Left lobe of liver (tissue), 2 donors: Measurements from ENCODE around the gene LCN12. TPM values are rescaled to one million over a fixed set of nuclear protein-coding genes. Genes with fewer than 3 reads are reported as not detected.

Source experiments
- ATAC-seq: fragments of 200-7000 bp; cut with Tn5 transposase; one replicate; pipeline ENCODE4 v1.9.1; 2020; ENCODE audit warnings: mild to moderate bottlenecking, moderate library complexity
- DNase-seq: peaks from one replicate; pipeline ENCODE4 v3.0.0-alpha.2; 2020; ENCODE audit warnings: low spot score
- total RNA-seq: library from RNA; stranded (reverse); gene quantifications from one replicate; pipeline ENCODE4 v1.2.1, GENCODE V29; 2021
- donor health status: DM: no; HTN: no; CAD: no; lungs with moderate emphysema.
- donor health status: DM: no; HTN: yes; CAD: no.

The LCN12 gene, protein sequence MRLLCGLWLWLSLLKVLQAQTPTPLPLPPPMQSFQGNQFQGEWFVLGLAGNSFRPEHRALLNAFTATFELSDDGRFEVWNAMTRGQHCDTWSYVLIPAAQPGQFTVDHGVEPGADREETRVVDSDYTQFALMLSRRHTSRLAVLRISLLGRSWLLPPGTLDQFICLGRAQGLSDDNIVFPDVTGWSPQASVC
- total RNA-seq = 30.3 TPM

- DNase-seq (no peak), ATAC-seq (no peak)
Measured at GRCh38 chr9:136951541-136952320, at the start of gene LCN12. Gene LCN12, plus strand, starts transcription at chr9:136952273. Its CDS starts 55 bp downstream, at chr9:136952328.

DNA sequence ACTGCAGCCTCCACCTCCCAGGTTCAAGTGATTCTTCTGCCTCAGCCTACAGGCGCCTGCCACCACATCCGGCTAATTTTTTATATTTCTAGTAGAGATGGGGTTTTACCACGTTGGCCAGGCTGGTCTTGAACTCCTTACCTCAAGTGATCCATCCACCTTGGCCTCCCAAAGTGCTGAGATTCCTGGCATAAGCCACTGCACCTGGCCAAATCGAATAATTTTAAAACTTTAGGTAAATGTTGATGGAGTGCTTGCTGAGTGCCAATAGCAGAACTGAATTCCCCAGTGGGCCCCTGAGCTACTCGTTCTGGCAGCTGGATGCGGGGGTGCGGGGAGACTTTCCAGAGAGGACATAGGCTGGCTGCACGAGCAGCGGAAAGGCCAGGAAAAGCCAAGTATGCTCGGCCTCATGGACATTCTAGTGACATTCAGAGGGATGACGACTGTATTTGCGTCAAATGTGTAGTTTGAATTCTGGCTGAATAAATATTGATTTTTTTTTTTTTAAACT is 49.0 kb upstream of the LCN12 start:
- no peak for DNase-seq
- ATAC-seq = peak; percentile 36

- ATAC-seq (no peak), DNase-seq (no peak)
Measured at GRCh38 chr9:136906266-136906665, 45.8 kb upstream of the LCN12 start.

GRCh38 chr9:136907011-136907914 is 44.8 kb upstream of the LCN12 start:
- no peak for ATAC-seq
- no peak for DNase-seq

GRCh38 chr9:136910197-136910900 is 41.7 kb upstream of the LCN12 start:
- ATAC-seq = no peak
- DNase-seq = no peak

- DNase-seq = no peak
- ATAC-seq = peak; percentile 27
Measured at GRCh38 chr9:136910901-136911245, 41.2 kb upstream of the LCN12 start.

GRCh38 chr9:136913701-136914438 is 38.2 kb upstream of the LCN12 start:
- no peak for ATAC-seq
- no peak for DNase-seq

DNA sequence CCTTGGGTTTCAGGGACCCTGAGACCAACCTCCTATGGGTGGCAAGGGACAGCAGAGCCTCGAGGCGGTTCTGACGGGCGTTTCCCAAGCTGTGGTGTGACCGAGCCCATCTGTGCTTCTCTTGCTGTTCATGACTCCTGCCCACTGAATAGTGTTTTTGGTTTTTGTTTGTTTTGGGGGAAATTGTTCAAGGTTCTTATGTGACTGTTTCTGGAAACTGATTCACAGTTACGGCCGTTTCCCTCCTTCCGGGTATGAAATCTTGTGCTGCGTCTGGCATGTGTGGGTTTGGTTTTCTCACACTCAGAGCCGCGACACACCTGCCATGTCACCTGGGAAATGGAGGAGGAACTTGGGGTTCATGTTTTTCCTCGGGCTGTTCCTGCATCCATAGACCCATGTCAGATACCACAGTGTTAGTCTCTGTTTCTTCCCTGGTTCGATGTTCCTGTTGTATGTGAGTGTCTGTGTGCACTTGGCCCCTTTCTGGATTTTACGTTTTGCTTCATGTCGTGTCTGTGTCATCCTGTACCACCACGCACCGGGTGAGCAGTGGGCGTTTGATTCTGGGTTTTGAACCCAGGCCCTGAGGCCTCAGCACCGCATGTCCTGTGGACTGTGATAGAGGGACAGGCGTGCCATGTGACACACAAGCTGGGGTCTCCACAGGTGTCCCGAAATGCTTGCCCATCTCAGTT is 36.3 kb upstream of the LCN12 start:
- DNase-seq (no peak), ATAC-seq (no peak)

DNA sequence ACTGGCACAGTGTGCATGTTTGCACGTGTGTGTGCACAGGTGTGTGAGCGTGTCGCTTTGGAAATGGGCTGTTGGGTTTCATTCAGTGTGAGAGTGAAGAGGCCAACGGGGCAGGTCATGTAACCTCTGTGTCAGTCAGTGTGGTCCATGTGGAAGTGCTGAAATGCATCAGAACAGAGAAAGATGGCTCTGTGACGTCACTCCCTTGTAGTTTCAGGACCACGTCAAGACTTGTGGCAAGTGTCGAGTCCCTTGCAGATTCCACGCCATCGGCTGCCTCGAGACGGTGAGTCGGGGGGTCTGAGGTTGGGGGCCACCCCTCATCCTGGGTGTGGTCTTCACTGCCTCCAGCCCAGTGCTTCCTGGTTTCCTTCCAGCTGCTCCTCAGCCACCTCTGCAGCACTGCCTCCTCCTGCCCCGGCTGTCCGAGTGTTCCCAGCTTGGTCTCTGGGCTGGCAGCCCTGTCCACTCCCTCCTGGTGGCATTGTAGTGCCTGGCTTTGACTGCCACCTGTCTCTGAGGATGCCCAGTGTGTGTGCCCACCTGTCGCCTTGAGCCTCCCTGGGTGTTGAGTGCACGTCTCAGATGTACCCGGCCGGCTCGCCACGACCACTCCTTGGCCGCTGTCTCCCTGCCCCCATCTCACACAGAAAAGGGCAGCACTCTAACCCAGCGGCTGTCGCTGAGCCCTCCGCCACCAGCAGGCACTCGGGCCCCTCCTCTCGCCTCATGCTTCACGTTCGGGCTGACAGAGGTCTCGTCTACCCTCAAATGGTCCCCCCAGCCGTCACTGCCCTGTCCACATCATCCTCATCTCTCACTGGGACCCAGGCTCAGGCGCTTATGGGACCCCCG is 35.5 kb upstream of the LCN12 start:
- DNase-seq (no peak), ATAC-seq (no peak)

DNA sequence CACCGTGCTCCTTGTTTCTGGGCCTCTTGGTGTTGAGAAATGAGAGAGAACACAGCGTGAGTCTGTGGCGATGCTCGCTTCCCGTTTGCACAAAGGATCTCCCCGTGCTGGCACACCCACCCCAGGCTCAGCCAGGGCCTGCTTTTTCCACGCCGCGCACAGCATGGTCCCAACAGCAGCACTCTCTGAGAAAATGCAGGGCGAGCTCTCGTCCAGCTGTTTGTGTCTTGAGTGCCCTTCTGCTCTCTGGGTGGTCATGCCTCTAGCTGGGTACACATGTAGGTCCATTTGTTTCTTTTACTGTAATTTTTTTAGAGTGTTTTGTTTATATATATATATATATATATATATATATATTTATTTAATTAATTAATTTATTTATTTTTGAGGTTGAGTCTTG is 34.2 kb upstream of the LCN12 start:
- no peak for ATAC-seq
- DNase-seq = no peak

DNA sequence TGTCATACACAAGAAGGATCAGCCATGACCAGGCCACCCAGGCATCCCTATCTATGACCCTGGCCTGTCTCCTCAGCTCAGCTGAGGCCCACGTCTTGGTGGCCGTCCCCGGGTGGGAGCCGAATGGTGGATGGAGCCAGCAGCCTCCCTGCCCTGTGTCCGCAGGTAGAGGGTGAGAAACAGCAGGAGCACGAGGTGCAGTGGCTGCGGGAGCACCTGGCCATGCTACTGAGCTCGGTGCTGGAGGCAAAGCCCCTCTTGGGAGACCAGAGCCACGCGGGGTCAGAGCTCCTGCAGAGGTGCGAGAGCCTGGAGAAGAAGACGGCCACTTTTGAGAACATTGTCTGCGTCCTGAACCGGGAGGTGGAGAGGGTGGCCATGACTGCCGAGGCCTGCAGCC is 32.0 kb upstream of the LCN12 start:
- no peak for DNase-seq
- no peak for ATAC-seq

DNA sequence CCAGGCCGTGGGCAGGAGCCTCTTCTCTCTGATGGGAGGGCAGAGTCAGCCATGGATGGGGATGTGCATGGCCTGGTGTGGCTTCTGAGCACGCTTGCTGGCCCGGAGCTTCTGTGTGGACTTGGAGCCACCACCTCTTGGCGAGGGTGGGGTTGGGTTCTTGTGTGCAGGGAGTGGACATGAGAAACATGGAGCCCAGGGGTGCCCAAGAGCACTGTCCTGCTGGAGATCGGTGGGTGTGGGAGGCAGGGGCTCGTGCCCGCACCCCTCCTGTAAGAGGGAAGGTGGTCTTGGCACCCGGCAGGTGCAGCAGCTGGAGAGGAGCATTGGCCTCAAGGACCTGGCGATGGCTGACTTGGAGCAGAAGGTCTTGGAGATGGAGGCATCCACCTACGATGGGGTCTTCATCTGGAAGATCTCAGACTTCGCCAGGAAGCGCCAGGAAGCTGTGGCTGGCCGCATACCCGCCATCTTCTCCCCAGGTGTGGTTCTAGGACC is 31.3 kb upstream of the LCN12 start:
- no peak for ATAC-seq
- no peak for DNase-seq

- ATAC-seq (no peak), DNase-seq (no peak)
Measured at GRCh38 chr9:136921307-136921706, 30.8 kb upstream of the LCN12 start.

GRCh38 chr9:136921718-136922117 is 30.4 kb upstream of the LCN12 start:
- ATAC-seq (no peak), DNase-seq (no peak)

GRCh38 chr9:136922540-136922939 is 29.5 kb upstream of the LCN12 start:
- ATAC-seq = no peak

DNA sequence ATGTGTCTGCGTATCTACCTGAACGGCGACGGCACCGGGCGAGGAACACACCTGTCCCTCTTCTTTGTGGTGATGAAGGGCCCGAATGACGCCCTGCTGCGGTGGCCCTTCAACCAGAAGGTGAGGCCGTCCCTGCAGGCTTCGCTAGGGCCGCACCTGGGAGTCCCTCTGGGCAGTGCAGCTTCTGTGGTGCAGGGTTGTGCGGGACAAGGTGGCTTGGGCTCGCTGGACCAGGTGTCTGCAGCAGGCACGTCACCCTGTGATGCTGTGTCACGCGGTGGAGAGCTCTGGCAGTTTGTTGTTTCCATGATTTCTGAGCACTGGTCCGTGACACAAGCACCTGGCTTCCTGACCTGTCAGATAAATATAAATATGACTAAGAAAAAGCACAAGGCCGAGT is 28.2 kb upstream of the LCN12 start:
- DNase-seq (no peak), ATAC-seq (no peak)

More at GRCh38 chr9:136922540-136922939, 29.5 kb upstream of the LCN12 start:
- DNase-seq = no peak

- DNase-seq = no peak
- ATAC-seq = peak; percentile 21
Measured at GRCh38 chr9:136925414-136926153, 26.5 kb upstream of the LCN12 start.
